ENCODE results near the gene RPS6KA2. TPM values are rescaled to one million over a fixed set of nuclear protein-coding genes. Genes with fewer than 3 reads are reported as not detected.
"Not testable (repeated sequence)": the region's sequence is repeated elsewhere in the genome, so short reads cannot be mapped to it uniquely, and the experiment has no call there.

RPS6KA2 gene
- total and polyA plus RNA-seq, 2 donors (not counting 3 experiments of a cell fraction or from before 2014, with no cell fraction given) = 54.5 to 75.8 TPM

DNA sequence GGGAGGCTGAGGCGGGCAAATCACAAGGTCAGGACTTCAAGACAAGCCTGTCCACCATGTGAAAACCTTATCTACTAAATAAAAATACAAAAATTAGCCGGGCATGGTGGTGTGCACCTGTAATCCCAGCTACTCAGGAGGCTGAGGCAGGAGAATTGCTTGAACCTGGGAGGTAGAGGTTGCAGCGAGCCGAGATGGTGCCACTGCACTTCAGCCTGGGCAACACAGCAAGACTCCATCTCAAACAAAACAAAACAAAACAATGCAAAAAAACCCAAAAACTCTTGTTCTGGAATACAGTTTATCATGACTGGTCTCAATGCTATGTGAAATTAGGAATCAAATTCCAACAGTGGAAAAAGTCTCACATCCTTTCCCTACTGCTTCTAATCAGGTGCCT is 264.6 kb downstream of the RPS6KA2 start:
- not testable (repeated sequence) for FAIRE-seq

DNA sequence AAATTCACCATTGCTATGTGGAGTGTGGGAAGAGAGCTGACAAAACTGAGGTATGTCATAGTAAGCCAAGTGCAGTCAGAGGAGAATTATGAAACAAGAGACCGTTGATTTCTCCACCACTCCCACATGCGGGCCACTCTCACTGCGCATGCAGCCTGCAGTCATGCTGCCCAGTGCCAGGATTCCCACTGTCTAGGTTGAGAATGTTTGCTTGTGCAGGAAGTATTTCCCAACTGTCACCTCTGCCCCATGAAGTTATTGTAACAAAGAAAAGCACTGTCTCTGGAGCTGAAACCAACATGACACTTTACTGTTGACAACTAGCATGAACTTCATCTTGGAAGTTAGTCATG is 266.0 kb downstream of the RPS6KA2 start:
- intact Hi-C loops (cut with micrococcal nuclease) (no loop called here), dilution Hi-C loops (cut with MboI; ENCODE audit: extremely low pct_ligation_motif_present, low sequenced_read_pairs) (no loop called here)
- Histone ChIP-seq H3K4me1 (ENCODE audit: control insufficient read depth, extremely low read depth, insufficient read depth, low read length) (peaks cover 21% of the 10 kb centered on the region), H3K4me3 (replicated peaks in 1 of 3; ENCODE audit: insufficient read depth in 1 of 3, low read depth in 1 of 3, low read length in 3 of 3) (no peak overlapping the region), H3K9me1 (replicated peaks; ENCODE audit: control insufficient read depth, extremely low read depth, insufficient read depth, low read length) (no peaks in the 10 kb centered on the region), H3K36me3 (ENCODE audit: control insufficient read depth in 2 of 2, extremely low read depth in 1 of 2, insufficient read depth in 2 of 2, low read length in 2 of 2) (no peaks in the 10 kb centered on the region), H3K27ac (ENCODE audit: insufficient read depth, low read depth, low read length) (no peak overlapping the region), H4K20me1 (replicated peaks; ENCODE audit: control insufficient read depth, extremely low read depth, insufficient read depth, low read length) (no peaks in the 10 kb centered on the region), H2AFZ (ENCODE audit: low read depth, low read length) (no peak overlapping the region), H3K27me3 (ENCODE audit: control insufficient read depth in 2 of 2, insufficient read depth in 2 of 2, low read length in 2 of 2) (peaks cover 5 to 13% of the 10 kb centered on the region in 2 experiments), H3K4me2 (ENCODE audit: insufficient read depth, low read length) (no peak overlapping the region), H3K9ac (replicated peaks; ENCODE audit: extremely low read depth, insufficient read depth, low read length) (no peak overlapping the region), H3K9me3 (replicated peaks; ENCODE audit: control insufficient read depth, insufficient read depth, low read length) (no peaks in the 10 kb centered on the region), H3K79me2 (ENCODE audit: control insufficient read depth, insufficient read depth, low read length) (no peaks in the 10 kb centered on the region)
- FAIRE-seq = no peak
- CTCF ChIA-PET = no interaction called here
- TF ChIP-seq, protein P1, sequence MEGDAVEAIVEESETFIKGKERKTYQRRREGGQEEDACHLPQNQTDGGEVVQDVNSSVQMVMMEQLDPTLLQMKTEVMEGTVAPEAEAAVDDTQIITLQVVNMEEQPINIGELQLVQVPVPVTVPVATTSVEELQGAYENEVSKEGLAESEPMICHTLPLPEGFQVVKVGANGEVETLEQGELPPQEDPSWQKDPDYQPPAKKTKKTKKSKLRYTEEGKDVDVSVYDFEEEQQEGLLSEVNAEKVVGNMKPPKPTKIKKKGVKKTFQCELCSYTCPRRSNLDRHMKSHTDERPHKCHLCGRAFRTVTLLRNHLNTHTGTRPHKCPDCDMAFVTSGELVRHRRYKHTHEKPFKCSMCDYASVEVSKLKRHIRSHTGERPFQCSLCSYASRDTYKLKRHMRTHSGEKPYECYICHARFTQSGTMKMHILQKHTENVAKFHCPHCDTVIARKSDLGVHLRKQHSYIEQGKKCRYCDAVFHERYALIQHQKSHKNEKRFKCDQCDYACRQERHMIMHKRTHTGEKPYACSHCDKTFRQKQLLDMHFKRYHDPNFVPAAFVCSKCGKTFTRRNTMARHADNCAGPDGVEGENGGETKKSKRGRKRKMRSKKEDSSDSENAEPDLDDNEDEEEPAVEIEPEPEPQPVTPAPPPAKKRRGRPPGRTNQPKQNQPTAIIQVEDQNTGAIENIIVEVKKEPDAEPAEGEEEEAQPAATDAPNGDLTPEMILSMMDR (IDR thresholded peaks at IDR 0.05; ENCODE audit: extremely low read depth in 1 of 2, insufficient read depth in 1 of 2, low read depth in 1 of 2, low read length in 2 of 2) = no peak
- no peak for TF ChIP-seq JUN (IDR thresholded peaks at IDR 0.05; ENCODE audit: borderline replicate concordance, insufficient read depth, insufficient read length, low read depth)
- no peak for TF ChIP-seq EZH2 (IDR thresholded peaks at IDR 0.05; ENCODE audit: borderline replicate concordance, low read depth, low read length, severe bottlenecking)
- TF ChIP-seq GATA2 (IDR thresholded peaks at IDR 0.05; ENCODE audit: insufficient read depth, insufficient read length, low read depth, low read length) = no peak
- TF ChIP-seq MAX (IDR thresholded peaks at IDR 0.05; ENCODE audit: insufficient read depth, insufficient read length) = no peak
- no peak for TF ChIP-seq MYC (IDR thresholded peaks at IDR 0.05; ENCODE audit: low read depth, low read length)
- no peak for TF ChIP-seq POLR2AphosphoS5 (IDR thresholded peaks at IDR 0.05; ENCODE audit: insufficient read depth, low read depth, low read length)
- TF ChIP-seq FOS (IDR thresholded peaks at IDR 0.05; ENCODE audit: borderline replicate concordance, insufficient read depth, low read length) = no peak
- no peak for TF ChIP-seq POLR2A (IDR thresholded peaks at IDR 0.05; ENCODE audit: low read depth, low read length)
- DNase-seq (ENCODE audit: low read depth, low spot score) = no peak
- BruUV-seq (replicated peaks) = no TSS peak
- POLR2A ChIA-PET = no interaction called here

More for the DNA sequence above, 264.6 kb downstream of the RPS6KA2 start:
- H3K27ac ChIP-seq (ENCODE audit: insufficient read depth, low read depth, low read length); POLR2A ChIA-PET; H3K4me3 ChIP-seq (replicated peaks in 1 of 3; ENCODE audit: insufficient read depth in 1 of 3, low read depth in 1 of 3, low read length in 3 of 3); BruUV-seq (replicated peaks); H3K9me3 ChIP-seq (replicated peaks; ENCODE audit: control insufficient read depth, insufficient read depth, low read length); H3K9ac ChIP-seq (replicated peaks; ENCODE audit: extremely low read depth, insufficient read depth, low read length); H4K20me1 ChIP-seq (replicated peaks; ENCODE audit: control insufficient read depth, extremely low read depth, insufficient read depth, low read length); intact Hi-C loops (cut with micrococcal nuclease); DNase-seq (ENCODE audit: low read depth, low spot score); CTCF ChIA-PET; H3K36me3 ChIP-seq (ENCODE audit: control insufficient read depth in 2 of 2, extremely low read depth in 1 of 2, insufficient read depth in 2 of 2, low read length in 2 of 2); H3K27me3 ChIP-seq (ENCODE audit: control insufficient read depth in 2 of 2, insufficient read depth in 2 of 2, low read length in 2 of 2); H3K4me2 ChIP-seq (ENCODE audit: insufficient read depth, low read length); H3K79me2 ChIP-seq (ENCODE audit: control insufficient read depth, insufficient read depth, low read length); H3K9me1 ChIP-seq (replicated peaks; ENCODE audit: control insufficient read depth, extremely low read depth, insufficient read depth, low read length); dilution Hi-C loops (cut with MboI; ENCODE audit: extremely low pct_ligation_motif_present, low sequenced_read_pairs); H2AFZ ChIP-seq (ENCODE audit: low read depth, low read length): not testable (repeated sequence)
- peaks cover 21% of the 10 kb centered on the region for H3K4me1 ChIP-seq (ENCODE audit: control insufficient read depth, extremely low read depth, insufficient read depth, low read length)

Data from endothelial cell of umbilical vein (primary cell).